Vagina (tissue), 2 donors: ENCODE results near the gene L2HGDH. TPM values are rescaled to one million over a fixed set of nuclear protein-coding genes. Genes with fewer than 3 reads are reported as not detected.

Experiments used
- DNase-seq, 2 donors: peaks; one replicate each; pipeline ENCODE4 v3.0.0-alpha.2; 2017; ENCODE audit errors: extremely low spot score in 2 of 2
- H3K27ac ChIP-seq: fragments of 200-600 bp; sonication (generic); one replicate; pipeline ENCODE4 v1.5.1; 2019
- H3K27me3 ChIP-seq: fragments of 200-600 bp; sonication (generic); one replicate; pipeline ENCODE4 v1.5.1; 2019
- H3K36me3 ChIP-seq, 2 donors: fragments of 200-600 bp; sonication (generic); one replicate each; pipeline ENCODE4 v1.5.1; 2017 to 2019
- H3K4me1 ChIP-seq: fragments of 200-600 bp; sonication (generic); one replicate; pipeline ENCODE4 v1.5.1; 2019
- H3K4me3 ChIP-seq, 2 donors: fragments of 200-600 bp; sonication (generic); 1 replicate in 1 of 2; 2 replicates in 1 of 2; pipeline ENCODE4 v1.5.1; 2016 to 2019
- H3K9me3 ChIP-seq: fragments of 200-600 bp; sonication (generic); one replicate; pipeline ENCODE4 v1.5.1; 2019
- CTCF ChIP-seq, 3 experiments: fragments of 450-650 bp in 2 of 3; fragments of 200-600 bp in 1 of 3; sonication (generic) in 1 of 3; IDR thresholded peaks; one replicate each; pipeline ENCODE4 v1.5.1; 2017 to 2019; ENCODE audit warnings: antibody characterized with exemption in 3 of 3, mild to moderate bottlenecking in 2 of 3, moderate library complexity in 2 of 3
- POLR2A ChIP-seq, 2 donors: fragments of 450-650 bp; IDR thresholded peaks; one replicate each; pipeline ENCODE4 v1.6.1; 2017; ENCODE audit warnings: antibody characterized with exemption in 2 of 2, mild to moderate bottlenecking in 2 of 2, moderate library complexity in 2 of 2
- POLR2AphosphoS5 ChIP-seq, 2 donors: sonication (generic); formaldehyde crosslinking; IDR thresholded peaks; one replicate each; pipeline ENCODE4 v1.9.0; 2017; ENCODE audit warnings: antibody characterized with exemption in 2 of 2, mild to moderate bottlenecking in 2 of 2, low read depth in 1 of 2; ENCODE audit not compliant: insufficient read depth in 1 of 2
- intact Hi-C: fragments of 100-400 bp; cut with DNase I; formaldehyde crosslinking; loops from one replicate; pipeline ENCODE4 v1.15.1; 2023
- total RNA-seq: library from RNA; depleted of rRNA; stranded (reverse); fragments of >200 nt; gene quantifications from one replicate; pipeline ENCODE4 v1.2.3, GENCODE V29; 2016

L2HGDH gene
- 5.6 TPM for total RNA-seq

GRCh38 chr14:50311972-50312733 lies at the start of gene L2HGDH, which contains the start of gene DMAC2L:
Gene L2HGDH, minus strand, starts transcription at chr14:50312229. Its CDS starts 79 bp downstream, at chr14:50312150.
Gene DMAC2L, plus strand, starts transcription at chr14:50312324. Its CDS starts 9,164 bp downstream, at chr14:50321488.
- DNase-seq = peak in 1 of 2 donors; percentile 93
- intact Hi-C loops = no loop called here
- Histone ChIP-seq H3K36me3 (no peaks in the 10 kb centered on the region), H3K27me3 (no peaks in the 10 kb centered on the region), H3K27ac (peak within 1 kb of the TSS; percentile 93), H3K4me3 (peak within 1 kb of the TSS; percentile 84 to 87), H3K4me1 (peaks cover 17% of the 10 kb centered on the region), H3K9me3 (no peaks in the 10 kb centered on the region)
- TF ChIP-seq POLR2AphosphoS5 (IDR thresholded peaks at IDR 0.05; ENCODE audit: insufficient read depth in 1 of 2, low read depth in 1 of 2) (peak; percentile 67 to 95), POLR2A (IDR thresholded peaks at IDR 0.05) (peak in 1 of 2 donors; percentile 38), CTCF (IDR thresholded peaks at IDR 0.05) (no peak)

GRCh38 chr14:50360851-50361250 lies 48.8 kb upstream of the L2HGDH start:
- peaks cover 24% of the 10 kb centered on the region for H3K4me1 ChIP-seq
- no peaks in the 10 kb centered on the region for H3K27me3 ChIP-seq
- H3K4me3 ChIP-seq = no peak overlapping the region
- H3K9me3 ChIP-seq = no peaks in the 10 kb centered on the region
- DNase-seq = no peak
- intact Hi-C loops = no loop called here
- peaks cover 0 to 6% of the 10 kb centered on the region in 2 donors for H3K36me3 ChIP-seq
- TF ChIP-seq POLR2AphosphoS5 (IDR thresholded peaks at IDR 0.05; ENCODE audit: insufficient read depth in 1 of 2, low read depth in 1 of 2) (no peak), POLR2A (IDR thresholded peaks at IDR 0.05) (no peak), CTCF (IDR thresholded peaks at IDR 0.05) (no peak)
- no peak overlapping the region for H3K27ac ChIP-seq

GRCh38 chr14:50360093-50360492 lies 48.1 kb upstream of the L2HGDH start:
- no peak for TF ChIP-seq CTCF (IDR thresholded peaks at IDR 0.05)
- no peak for TF ChIP-seq POLR2AphosphoS5 (IDR thresholded peaks at IDR 0.05; ENCODE audit: insufficient read depth in 1 of 2, low read depth in 1 of 2)
- TF ChIP-seq POLR2A (IDR thresholded peaks at IDR 0.05) = no peak
- no peak overlapping the region for H3K4me3 ChIP-seq
- no peak for DNase-seq
- intact Hi-C loops = no loop called here
- H3K9me3 ChIP-seq = no peaks in the 10 kb centered on the region
- H3K4me1 ChIP-seq = peaks cover 23% of the 10 kb centered on the region
- no peaks in the 10 kb centered on the region for H3K27me3 ChIP-seq
- no peak overlapping the region for H3K27ac ChIP-seq
- peaks cover 0 to 6% of the 10 kb centered on the region in 2 donors for H3K36me3 ChIP-seq

- Histone ChIP-seq H3K27me3 (no peaks in the 10 kb centered on the region), H3K27ac (no peak overlapping the region), H3K4me1 (peaks cover 19% of the 10 kb centered on the region), H3K36me3 (peaks cover 0 to 6% of the 10 kb centered on the region in 2 donors), H3K4me3 (no peak overlapping the region), H3K9me3 (no peaks in the 10 kb centered on the region)
- intact Hi-C loops = no loop called here
- DNase-seq = no peak
- TF ChIP-seq POLR2A (IDR thresholded peaks at IDR 0.05) (no peak), CTCF (IDR thresholded peaks at IDR 0.05) (no peak), POLR2AphosphoS5 (IDR thresholded peaks at IDR 0.05; ENCODE audit: insufficient read depth in 1 of 2, low read depth in 1 of 2) (no peak)
Observed at GRCh38 chr14:50359631-50360030, 47.6 kb upstream of the L2HGDH start.
